Kidney epithelial cell (primary cell): ENCODE results near the gene CMKLR1. TPM values are rescaled to one million over a fixed set of nuclear protein-coding genes. Genes with fewer than 3 reads are reported as not detected.

Source experiments
- DNase-seq: peaks from one replicate; pipeline ENCODE4 v3.0.0-alpha.2; 2010; ENCODE audit warnings: low read depth
- H3K27me3 ChIP-seq: 2 replicates; pipeline ENCODE4 v1.6.0; 2011; ENCODE audit warnings: low read length; ENCODE audit not compliant: control insufficient read depth, insufficient read depth
- H3K36me3 ChIP-seq: 2 replicates; pipeline ENCODE4 v1.5.1; 2011; ENCODE audit warnings: low read length; ENCODE audit not compliant: control insufficient read depth, insufficient read depth
- H3K4me3 ChIP-seq: 2 replicates; pipeline ENCODE4 v1.5.1; 2011; ENCODE audit warnings: low read depth, mild to moderate bottlenecking, control low read depth, low read length
- CTCF ChIP-seq: IDR thresholded peaks from 2 replicates; pipeline ENCODE4 v1.5.1; 2011; ENCODE audit warnings: mild to moderate bottlenecking, moderate library complexity, low read length, control low read depth, inconsistent platforms; ENCODE audit not compliant: insufficient read depth, poor library complexity, severe bottlenecking
- total RNA-seq: library from RNA; depleted of rRNA; stranded (reverse); fragments of >200 nt; gene quantifications from 2 replicates; pipeline ENCODE4 v1.2.3, GENCODE V29; 2015

CMKLR1 gene
- total RNA-seq, 1 donor from 2014 or later: 1.4 TPM

GRCh38 chr12:108299980-108300696 lies 39.0 kb downstream of the CMKLR1 start:
- no peak overlapping the region for H3K4me3 ChIP-seq
- no peak for DNase-seq
- H3K36me3 ChIP-seq: no peaks in the 10 kb centered on the region
- TF ChIP-seq CTCF: no peak
- H3K27me3 ChIP-seq: peaks cover 7% of the 10 kb centered on the region

- no peak for TF ChIP-seq CTCF
- DNase-seq: no peak
- peaks cover 7% of the 10 kb centered on the region for H3K27me3 ChIP-seq
- H3K36me3 ChIP-seq: no peaks in the 10 kb centered on the region
- H3K4me3 ChIP-seq: no peak overlapping the region
Observed at GRCh38 chr12:108299516-108299915, 39.6 kb downstream of the CMKLR1 start.

- no peaks in the 10 kb centered on the region for H3K36me3 ChIP-seq
- H3K4me3 ChIP-seq: no peak overlapping the region
- DNase-seq: no peak
- TF ChIP-seq CTCF: no peak
- peaks cover 7% of the 10 kb centered on the region for H3K27me3 ChIP-seq
Observed at GRCh38 chr12:108298761-108299275, 40.3 kb downstream of the CMKLR1 start.

GRCh38 chr12:108297895-108298760 lies 41.0 kb downstream of the CMKLR1 start:
- H3K27me3 ChIP-seq: peaks cover 9% of the 10 kb centered on the region
- H3K4me3 ChIP-seq: no peak overlapping the region
- no peak for TF ChIP-seq CTCF
- no peak for DNase-seq
- no peaks in the 10 kb centered on the region for H3K36me3 ChIP-seq

GRCh38 chr12:108297424-108297823 lies 41.7 kb downstream of the CMKLR1 start:
- peaks cover 9% of the 10 kb centered on the region for H3K27me3 ChIP-seq
- H3K36me3 ChIP-seq: no peaks in the 10 kb centered on the region
- H3K4me3 ChIP-seq: no peak overlapping the region
- no peak for DNase-seq
- no peak for TF ChIP-seq CTCF
